ENCODE data around the gene HSF5.

Gene HSF5

GRCh38 chr17:58468944-58469343 lies 19.3 kb downstream of the HSF5 start:
- DNase-seq (ENCODE audit: low read depth): no peak
- TF ChIP-seq POLR2A (IDR thresholded peaks at IDR 0.05; ENCODE audit: extremely low read depth, insufficient read length) (no peak), MYC (IDR thresholded peaks at IDR 0.05; ENCODE audit: low read depth, low read length) (no peak), MAX (IDR thresholded peaks at IDR 0.05; ENCODE audit: low read depth, low read length) (no peak), CTCF (IDR thresholded peaks at IDR 0.05; ENCODE audit: low read depth, low read length) (no peak)
- no peak overlapping the region for H3K4me3 ChIP-seq (ENCODE audit: low read depth, low read length)

- no peak overlapping the region for H3K4me3 ChIP-seq (ENCODE audit: low read depth, low read length)
- no peak for DNase-seq (ENCODE audit: low read depth)
- TF ChIP-seq MAX (IDR thresholded peaks at IDR 0.05; ENCODE audit: low read depth, low read length) (no peak), MYC (IDR thresholded peaks at IDR 0.05; ENCODE audit: low read depth, low read length) (no peak)
Measured at GRCh38 chr17:58455491-58455890, 32.7 kb downstream of the HSF5 start.

GRCh38 chr17:58452738-58453137 lies 35.5 kb downstream of the HSF5 start:
- TF ChIP-seq MYC (IDR thresholded peaks at IDR 0.05; ENCODE audit: low read depth, low read length): no peak
- TF ChIP-seq CTCF (IDR thresholded peaks at IDR 0.05; ENCODE audit: low read depth, low read length): no peak
- TF ChIP-seq MAX (IDR thresholded peaks at IDR 0.05; ENCODE audit: low read depth, low read length): no peak
- TF ChIP-seq POLR2A (IDR thresholded peaks at IDR 0.05; ENCODE audit: extremely low read depth, insufficient read length): no peak
- no peak for DNase-seq (ENCODE audit: low read depth)
- H3K4me3 ChIP-seq (ENCODE audit: low read depth, low read length): no peak overlapping the region

- peak; percentile 89 for DNase-seq (ENCODE audit: low read depth)
- no peak overlapping the region for H3K4me3 ChIP-seq (ENCODE audit: low read depth, low read length)
- TF ChIP-seq MAX (IDR thresholded peaks at IDR 0.05; ENCODE audit: low read depth, low read length) (no peak), POLR2A (IDR thresholded peaks at IDR 0.05; ENCODE audit: extremely low read depth, insufficient read length) (no peak), MYC (IDR thresholded peaks at IDR 0.05; ENCODE audit: low read depth, low read length) (no peak; the same call in 1 of the 2 replicates), CTCF (IDR thresholded peaks at IDR 0.05; ENCODE audit: low read depth, low read length) (peak; percentile 87)
Measured at GRCh38 chr17:58447039-58447975, 40.9 kb downstream of the HSF5 start.

GRCh38 chr17:58446086-58446485 lies 42.1 kb downstream of the HSF5 start:
- H3K4me3 ChIP-seq (ENCODE audit: low read depth, low read length): no peak overlapping the region
- no peak for TF ChIP-seq MAX (IDR thresholded peaks at IDR 0.05; ENCODE audit: low read depth, low read length)
- no peak for TF ChIP-seq POLR2A (IDR thresholded peaks at IDR 0.05; ENCODE audit: extremely low read depth, insufficient read length)
- no peak for TF ChIP-seq MYC (IDR thresholded peaks at IDR 0.05; ENCODE audit: low read depth, low read length)
- TF ChIP-seq CTCF (IDR thresholded peaks at IDR 0.05; ENCODE audit: low read depth, low read length): no peak
- DNase-seq (ENCODE audit: low read depth): no peak

- DNase-seq (ENCODE audit: low read depth): no peak
- no peak overlapping the region for H3K4me3 ChIP-seq (ENCODE audit: low read depth, low read length)
- TF ChIP-seq MYC (IDR thresholded peaks at IDR 0.05; ENCODE audit: low read depth, low read length): no peak
- TF ChIP-seq CTCF (IDR thresholded peaks at IDR 0.05; ENCODE audit: low read depth, low read length): no peak
- no peak for TF ChIP-seq POLR2A (IDR thresholded peaks at IDR 0.05; ENCODE audit: extremely low read depth, insufficient read length)
Measured at GRCh38 chr17:58436805-58437239, 51.4 kb downstream of the HSF5 start.

Measured in NB4 (cell line).